ENCODE data around the gene MPRIP. TPM values are rescaled to one million over a fixed set of nuclear protein-coding genes. Genes with fewer than 3 reads are reported as not detected.

MPRIP gene
- total RNA-seq, 1 experiment from 2014 or later = 1,274 TPM

GRCh38 chr17:17169396-17169795, 127.1 kb downstream of the MPRIP start:
- Histone ChIP-seq H3K9ac (ENCODE audit: low read length) (no peak overlapping the region), H3K27me3 (ENCODE audit: low read length) (no peaks in the 10 kb centered on the region), H3K4me1 (ENCODE audit: insufficient read depth, low read length) (no peaks in the 10 kb centered on the region), H3K9me2 (replicated peaks; ENCODE audit: low read length) (no peaks in the 10 kb centered on the region), H3K27ac (ENCODE audit: low read length) (no peak overlapping the region), H3K4me3 (ENCODE audit: low read length) (no peak overlapping the region), H3K36me3 (ENCODE audit: low read depth, low read length) (peaks cover 92% of the 10 kb centered on the region), H3K4me2 (ENCODE audit: low read length) (no peak overlapping the region), H3K79me2 (ENCODE audit: low read length) (peaks cover 4% of the 10 kb centered on the region; the same call in 1 of the 2 replicates), H2AFZ (ENCODE audit: low read length) (no peak overlapping the region), H3K9me3 (ENCODE audit: low read length) (no peaks in the 10 kb centered on the region), H4K20me1 (ENCODE audit: low read length) (peaks cover 32% of the 10 kb centered on the region), H3F3A (ENCODE audit: low read length, unreplicated experiment) (peaks cover 7% of the 10 kb centered on the region)
- no peak for TF ChIP-seq CTCF (conservative IDR thresholded peaks at IDR 0.05; ENCODE audit: low read depth, low read length)
- TF ChIP-seq EZH2 (IDR thresholded peaks at IDR 0.05; ENCODE audit: low read length, unreplicated experiment) = no peak
- TF ChIP-seq EZH2phosphoT487 (IDR thresholded peaks at IDR 0.05; ENCODE audit: borderline replicate concordance, low read length) = no peak
- DNase-seq = no peak
- ChIA-PET CTCF (no interaction called here), POLR2A (ENCODE audit: unreplicated experiment) (no interaction called here)
- intact Hi-C loops (cut with micrococcal nuclease) = no loop called here
- no TSS peak for BruUV-seq (replicated peaks)
- no peak for ATAC-seq

- Histone ChIP-seq H3K79me2 (ENCODE audit: low read length) (peaks cover 4% of the 10 kb centered on the region; the same call in 1 of the 2 replicates), H3K27ac (ENCODE audit: low read length) (no peak overlapping the region), H3K9ac (ENCODE audit: low read length) (no peak overlapping the region), H4K20me1 (ENCODE audit: low read length) (peaks cover 30% of the 10 kb centered on the region), H2AFZ (ENCODE audit: low read length) (no peak overlapping the region), H3K4me2 (ENCODE audit: low read length) (no peak overlapping the region), H3K27me3 (ENCODE audit: low read length) (no peaks in the 10 kb centered on the region), H3F3A (ENCODE audit: low read length, unreplicated experiment) (peaks cover 7% of the 10 kb centered on the region), H3K9me3 (ENCODE audit: low read length) (no peaks in the 10 kb centered on the region), H3K9me2 (replicated peaks; ENCODE audit: low read length) (no peaks in the 10 kb centered on the region), H3K4me3 (ENCODE audit: low read length) (no peak overlapping the region), H3K4me1 (ENCODE audit: insufficient read depth, low read length) (no peaks in the 10 kb centered on the region), H3K36me3 (ENCODE audit: low read depth, low read length) (peaks cover 91% of the 10 kb centered on the region)
- POLR2A ChIA-PET (ENCODE audit: unreplicated experiment) = no interaction called here
- CTCF ChIA-PET = no interaction called here
- no TSS peak for BruUV-seq (replicated peaks)
- DNase-seq (no peak), ATAC-seq (no peak)
- no peak for TF ChIP-seq EZH2 (IDR thresholded peaks at IDR 0.05; ENCODE audit: low read length, unreplicated experiment)
- intact Hi-C loops (cut with micrococcal nuclease) = no loop called here
These were observed 128.2 kb downstream of the MPRIP start for GRCh38 chr17:17170346-17170985.

- no peak for TF ChIP-seq EZH2phosphoT487 (IDR thresholded peaks at IDR 0.05; ENCODE audit: borderline replicate concordance, low read length)
- no peak for TF ChIP-seq EZH2 (IDR thresholded peaks at IDR 0.05; ENCODE audit: low read length, unreplicated experiment)
- no peak for TF ChIP-seq CTCF (conservative IDR thresholded peaks at IDR 0.05; ENCODE audit: low read depth, low read length)
- no peaks in the 10 kb centered on the region for H3K27me3 ChIP-seq (ENCODE audit: low read length)
- intact Hi-C loops (cut with micrococcal nuclease) = no loop called here
- H3K27ac ChIP-seq (ENCODE audit: low read length) = no peak overlapping the region
- peaks cover 27% of the 10 kb centered on the region for H4K20me1 ChIP-seq (ENCODE audit: low read length)
- no peak overlapping the region for H3K9ac ChIP-seq (ENCODE audit: low read length)
- no peak for ATAC-seq
- peaks cover 4% of the 10 kb centered on the region; the same call in 1 of the 2 replicates for H3K79me2 ChIP-seq (ENCODE audit: low read length)
- H3F3A ChIP-seq (ENCODE audit: low read length, unreplicated experiment) = peaks cover 7% of the 10 kb centered on the region
- no peaks in the 10 kb centered on the region for H3K9me2 ChIP-seq (replicated peaks; ENCODE audit: low read length)
- H3K4me2 ChIP-seq (ENCODE audit: low read length) = no peak overlapping the region
- H3K36me3 ChIP-seq (ENCODE audit: low read depth, low read length) = peaks cover 91% of the 10 kb centered on the region
- no peaks in the 10 kb centered on the region for H3K9me3 ChIP-seq (ENCODE audit: low read length)
- BruUV-seq (replicated peaks) = no TSS peak
- H3K4me3 ChIP-seq (ENCODE audit: low read length) = no peak overlapping the region
- H2AFZ ChIP-seq (ENCODE audit: low read length) = no peak overlapping the region
- CTCF ChIA-PET = no interaction called here
- POLR2A ChIA-PET (ENCODE audit: unreplicated experiment) = no interaction called here
- DNase-seq = no peak
- H3K4me1 ChIP-seq (ENCODE audit: insufficient read depth, low read length) = no peaks in the 10 kb centered on the region
These were observed 128.9 kb downstream of the MPRIP start for GRCh38 chr17:17171186-17171585.
